AG09309 (cell line): ENCODE results near the gene BANF2.
A peak's percentile ranks its signal among the peaks of the same experiment; 100 is the strongest.

Experiments used
- DNase-seq: peaks from one replicate; pipeline ENCODE4 v3.0.0-alpha.2; 2010; ENCODE audit warnings: low read depth
- H3K4me3 ChIP-seq: 2 replicates; pipeline ENCODE4 v1.5.1; 2011; ENCODE audit warnings: mild to moderate bottlenecking, low read depth, low read length, moderate library complexity; ENCODE audit not compliant: control insufficient read depth
- TF ChIP-seq, protein P1 (sequence below): IDR thresholded peaks from 2 replicates; pipeline ENCODE4 v1.5.1; 2011; ENCODE audit warnings: mild to moderate bottlenecking, low read depth, low read length, inconsistent platforms; ENCODE audit not compliant: insufficient read depth, control insufficient read depth; ENCODE audit errors: missing control alignments

Gene BANF2

DNA sequence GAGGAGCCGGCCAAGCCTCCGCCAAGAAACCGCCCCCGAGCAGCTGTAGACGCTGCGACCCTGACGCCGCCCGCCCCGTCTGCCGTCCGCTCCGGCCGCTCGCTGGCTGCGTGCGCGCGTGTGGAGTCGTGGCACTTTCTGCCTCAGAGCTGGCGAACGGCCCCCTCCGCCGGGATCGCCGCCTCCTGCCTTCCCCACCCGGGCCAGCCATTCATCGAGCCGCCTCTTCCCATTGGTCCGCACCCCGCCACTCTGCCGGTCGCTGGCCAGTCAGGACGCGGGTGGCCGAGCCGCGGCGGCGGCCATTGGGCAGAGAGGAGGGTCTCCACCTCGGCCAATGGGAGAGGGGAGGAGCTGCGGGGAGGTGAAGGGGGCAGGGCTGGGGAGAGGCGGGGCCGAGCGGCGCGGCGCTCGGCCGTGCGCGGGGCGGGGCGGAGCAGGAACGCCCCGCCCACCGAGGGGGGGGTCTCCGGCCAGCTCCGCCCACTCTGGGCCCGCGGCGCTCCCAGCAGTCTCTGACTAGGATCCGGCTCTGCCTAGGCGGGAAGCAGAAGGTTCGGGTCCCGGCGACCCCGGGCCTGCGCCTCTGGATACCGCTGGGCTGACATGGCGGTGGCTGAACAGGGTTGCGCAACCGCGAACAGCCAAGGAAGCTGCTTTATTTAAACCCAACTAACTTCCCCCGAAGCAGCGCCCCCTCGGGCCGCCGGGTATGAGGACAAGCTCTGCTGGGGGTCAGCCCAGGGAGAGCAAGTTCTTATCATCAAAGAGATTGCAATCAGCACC lies 17.5 kb upstream of the BANF2 start, which contains the start of gene RRBP1:
Gene RRBP1, minus strand, starts transcription at position 140 of the 786 bp plus-strand sequence. CDS start 21,735 bp downstream, outside the sequence.
- TF ChIP-seq, protein P1, sequence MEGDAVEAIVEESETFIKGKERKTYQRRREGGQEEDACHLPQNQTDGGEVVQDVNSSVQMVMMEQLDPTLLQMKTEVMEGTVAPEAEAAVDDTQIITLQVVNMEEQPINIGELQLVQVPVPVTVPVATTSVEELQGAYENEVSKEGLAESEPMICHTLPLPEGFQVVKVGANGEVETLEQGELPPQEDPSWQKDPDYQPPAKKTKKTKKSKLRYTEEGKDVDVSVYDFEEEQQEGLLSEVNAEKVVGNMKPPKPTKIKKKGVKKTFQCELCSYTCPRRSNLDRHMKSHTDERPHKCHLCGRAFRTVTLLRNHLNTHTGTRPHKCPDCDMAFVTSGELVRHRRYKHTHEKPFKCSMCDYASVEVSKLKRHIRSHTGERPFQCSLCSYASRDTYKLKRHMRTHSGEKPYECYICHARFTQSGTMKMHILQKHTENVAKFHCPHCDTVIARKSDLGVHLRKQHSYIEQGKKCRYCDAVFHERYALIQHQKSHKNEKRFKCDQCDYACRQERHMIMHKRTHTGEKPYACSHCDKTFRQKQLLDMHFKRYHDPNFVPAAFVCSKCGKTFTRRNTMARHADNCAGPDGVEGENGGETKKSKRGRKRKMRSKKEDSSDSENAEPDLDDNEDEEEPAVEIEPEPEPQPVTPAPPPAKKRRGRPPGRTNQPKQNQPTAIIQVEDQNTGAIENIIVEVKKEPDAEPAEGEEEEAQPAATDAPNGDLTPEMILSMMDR, result peak; percentile 86
- DNase-seq, result peak; percentile 89
- peak within 1 kb of the TSS; percentile 80 for H3K4me3 ChIP-seq

GRCh38 chr20:17682889-17683198 lies 16.9 kb upstream of the BANF2 start:
- H3K4me3 ChIP-seq, result peak overlapping the region; percentile 60
- no peak for DNase-seq
- TF ChIP-seq, protein P1, result no peak

DNA sequence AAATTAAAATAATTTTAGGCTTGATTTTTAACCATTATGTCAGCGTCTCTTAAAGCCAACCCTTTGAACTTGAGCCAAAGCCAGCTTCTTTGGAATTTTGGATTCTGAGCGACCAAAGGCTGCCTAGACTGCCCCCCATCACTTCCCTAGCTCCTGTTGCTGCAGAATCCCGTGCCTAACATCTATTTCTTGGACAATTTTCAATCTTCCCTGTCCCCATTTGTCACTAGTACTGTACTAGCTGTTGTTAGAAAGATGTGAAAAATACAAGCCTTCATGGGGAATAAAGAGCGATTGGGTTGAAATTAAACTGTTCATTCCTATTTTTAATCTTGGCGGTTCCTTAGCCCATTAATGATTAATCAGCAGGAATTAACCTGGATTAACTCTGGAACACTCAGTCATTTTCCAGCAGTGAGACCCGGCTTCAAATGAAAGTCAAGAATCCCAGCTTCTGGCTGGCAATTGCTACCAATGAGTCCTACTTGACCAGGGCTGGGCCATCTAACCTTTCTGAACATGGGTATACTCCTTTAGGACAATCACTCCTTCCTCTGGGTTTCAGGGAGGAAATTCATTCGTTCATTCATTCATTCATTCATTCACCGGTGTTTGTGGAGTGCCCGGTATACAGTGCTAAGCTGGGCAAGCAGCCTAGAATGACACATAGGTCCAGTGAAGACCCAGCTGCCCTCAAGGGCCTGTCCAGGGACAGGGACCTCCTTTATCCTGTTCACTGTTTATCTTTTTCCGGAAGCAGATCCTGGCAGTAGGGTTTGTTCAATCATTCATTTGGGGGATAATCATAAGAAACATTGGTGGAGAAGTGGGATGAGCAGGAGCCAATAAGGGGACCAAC lies 16.3 kb upstream of the BANF2 start:
- TF ChIP-seq, protein P1, result no peak
- no peak overlapping the region for H3K4me3 ChIP-seq
- DNase-seq, result no peak

- no peak overlapping the region for H3K4me3 ChIP-seq
- TF ChIP-seq, protein P1, result no peak
Observed at GRCh38 chr20:17684077-17684888, 15.5 kb upstream of the BANF2 start.

GRCh38 chr20:17685168-17685567 lies 14.6 kb upstream of the BANF2 start:
- no peak overlapping the region for H3K4me3 ChIP-seq
- TF ChIP-seq, protein P1, result no peak
- DNase-seq, result no peak

More at GRCh38 chr20:17684077-17684888, 15.5 kb upstream of the BANF2 start:
- DNase-seq, result no peak

DNA sequence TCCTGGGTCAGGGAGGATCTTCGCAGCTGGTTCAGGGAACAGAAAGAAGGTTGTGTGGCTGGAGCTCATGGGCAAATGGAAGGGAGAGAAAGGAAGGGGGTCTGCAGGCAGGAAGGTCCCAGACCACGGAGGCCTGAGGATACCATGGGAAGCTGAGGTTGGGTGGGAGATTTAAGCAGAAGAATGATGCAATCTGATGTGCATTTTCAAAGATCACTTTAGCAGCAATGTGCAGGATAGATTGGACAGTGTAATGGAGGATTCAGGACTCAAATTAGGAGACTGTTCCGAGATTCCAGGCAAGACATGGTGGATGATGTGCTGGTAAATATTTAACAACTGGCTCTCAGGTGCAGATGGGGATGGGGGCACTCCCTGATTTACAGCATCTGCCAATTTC lies 12.0 kb upstream of the BANF2 start:
- DNase-seq, result no peak
- TF ChIP-seq, protein P1, result no peak
- H3K4me3 ChIP-seq, result no peak overlapping the region
